HG03432 (cell line): ENCODE measurements around the gene TPM1.

Experiments used
- ATAC-seq: cut with Tn5 transposase; IDR thresholded peaks from one replicate; pipeline ENCODE4 v1.9.1; 2021; ENCODE audit warnings: mild to moderate bottlenecking, moderate library complexity; ENCODE audit not compliant: unreplicated experiment

Gene TPM1

DNA sequence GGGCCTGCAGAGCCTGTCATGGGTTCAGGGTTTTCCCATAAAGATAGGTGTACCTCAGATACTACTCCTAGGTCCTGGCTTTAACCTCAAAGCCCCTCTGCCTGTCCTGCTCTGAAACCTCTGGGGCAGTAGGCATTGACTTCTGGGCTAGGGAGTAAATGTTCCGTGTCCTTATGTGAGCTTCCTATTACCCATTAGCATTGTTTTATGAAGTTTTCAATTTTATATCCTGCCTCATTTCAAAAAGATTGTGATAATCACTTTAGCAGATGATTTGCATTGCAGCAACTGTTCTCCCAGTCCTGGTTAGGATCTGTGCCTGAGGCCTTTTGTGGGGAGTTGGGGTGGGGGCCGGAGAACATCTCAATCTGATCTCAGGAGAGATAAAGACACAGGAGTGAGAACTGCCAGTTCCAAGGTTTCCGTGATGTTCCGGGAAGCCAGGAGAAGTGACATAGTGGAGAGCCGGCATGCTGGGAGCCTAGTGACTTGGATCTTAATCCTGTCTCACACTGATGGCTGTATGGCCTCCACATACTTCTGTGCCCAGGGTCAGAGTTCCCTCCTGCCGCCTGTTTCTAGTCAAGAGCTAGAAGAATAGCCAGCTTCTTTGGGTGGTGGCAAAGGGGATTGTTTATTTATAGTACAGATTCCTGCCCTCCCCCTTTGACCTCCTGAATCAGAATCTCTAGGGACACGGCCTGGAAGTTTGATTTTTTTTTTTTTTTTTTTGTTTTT is 10.6 kb downstream of the TPM1 start:
- ATAC-seq = no peak

DNA sequence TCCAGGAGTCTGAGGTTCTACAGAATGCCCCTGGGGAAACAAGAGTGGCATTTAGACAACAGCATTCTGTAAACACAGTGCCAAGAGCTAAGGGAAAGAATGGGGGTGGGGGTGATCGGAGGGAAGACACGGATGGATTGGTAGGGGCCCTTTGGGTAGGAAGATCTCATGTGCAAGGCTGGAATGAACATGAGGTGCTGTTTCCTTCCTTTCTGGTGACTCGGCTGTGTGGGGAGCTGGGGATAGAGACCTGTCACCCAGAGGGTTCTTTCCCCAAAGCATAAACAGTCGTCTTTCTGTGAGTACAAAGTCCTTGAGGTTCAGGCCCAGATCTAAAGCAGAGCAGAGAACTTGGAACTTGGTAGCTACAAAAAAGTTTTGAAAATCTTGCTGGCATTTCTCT is 11.7 kb downstream of the TPM1 start:
- no peak for ATAC-seq

DNA sequence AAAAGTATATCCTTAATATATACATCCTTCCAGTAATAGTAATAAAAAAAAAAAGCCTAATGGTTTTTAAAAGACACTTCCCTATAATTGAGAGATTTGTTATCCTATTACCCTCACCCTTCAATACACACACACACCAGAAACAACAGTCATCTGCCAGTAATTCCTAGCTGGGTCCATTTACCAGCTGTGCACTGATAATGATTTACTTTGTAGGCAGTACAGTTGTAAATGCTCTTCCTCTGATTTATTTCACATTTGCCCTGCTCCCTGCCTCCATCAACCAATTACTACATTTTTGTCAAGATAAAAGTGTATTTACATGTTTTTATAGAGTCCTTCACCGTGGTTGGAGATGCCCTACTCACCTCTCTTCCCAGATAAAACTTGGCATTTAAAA is 12.4 kb downstream of the TPM1 start:
- no peak for ATAC-seq

DNA sequence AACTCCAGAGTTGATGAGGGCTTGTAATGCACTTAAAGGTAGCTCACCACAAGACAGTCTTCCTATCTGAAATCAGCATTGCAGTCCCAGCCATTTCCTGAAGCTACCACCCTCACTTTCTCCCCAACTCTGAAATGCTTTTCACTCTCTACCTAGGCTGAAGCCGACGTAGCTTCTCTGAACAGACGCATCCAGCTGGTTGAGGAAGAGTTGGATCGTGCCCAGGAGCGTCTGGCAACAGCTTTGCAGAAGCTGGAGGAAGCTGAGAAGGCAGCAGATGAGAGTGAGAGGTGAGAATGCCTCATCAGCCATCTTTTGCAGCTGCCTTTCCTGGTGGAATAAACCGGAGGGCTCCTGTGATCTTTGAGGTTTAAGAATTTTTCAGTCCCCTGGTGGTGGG is 14.3 kb downstream of the TPM1 start:
- no peak for ATAC-seq

DNA sequence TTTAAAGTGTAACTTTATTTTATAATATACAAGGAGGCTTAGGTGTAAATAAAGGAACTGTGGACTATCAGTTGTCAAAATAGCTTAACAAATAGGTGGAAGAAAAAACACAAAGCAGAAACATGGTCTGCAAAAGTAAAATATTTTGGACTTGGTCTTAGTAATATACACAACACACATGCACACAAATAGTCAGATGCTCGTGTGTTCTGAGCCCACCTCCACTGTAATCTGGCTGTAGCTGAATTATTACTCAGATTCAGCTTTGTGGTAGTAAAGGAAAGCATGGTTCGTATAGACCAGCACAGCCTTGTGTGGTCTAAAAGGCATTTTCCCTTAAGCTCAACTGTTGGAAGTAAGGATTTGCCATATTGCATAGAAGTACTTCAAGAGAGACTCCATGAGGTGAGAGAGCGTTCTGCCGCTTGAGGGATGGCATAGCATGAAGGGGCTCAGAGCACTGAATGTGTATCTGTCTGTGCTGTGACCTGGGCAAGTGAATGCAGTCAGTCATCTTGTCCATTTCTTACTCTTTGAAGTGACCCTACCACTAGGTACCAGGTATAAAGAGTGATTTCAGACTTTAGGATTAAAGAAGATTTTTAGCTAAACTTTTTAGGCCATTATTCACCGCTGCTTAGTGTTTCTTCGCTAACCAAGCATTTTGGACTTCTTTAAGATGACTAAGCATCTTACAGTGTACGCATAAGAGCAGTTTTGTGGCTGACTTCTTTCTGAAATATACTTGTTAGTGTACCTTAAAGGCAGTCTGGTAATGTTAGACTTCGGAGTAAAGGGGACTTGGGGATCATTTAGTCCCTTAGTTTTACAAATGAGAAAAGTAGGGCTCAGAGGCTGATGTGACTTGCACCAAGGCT is 15.2 kb downstream of the TPM1 start:
- ATAC-seq = no peak

DNA sequence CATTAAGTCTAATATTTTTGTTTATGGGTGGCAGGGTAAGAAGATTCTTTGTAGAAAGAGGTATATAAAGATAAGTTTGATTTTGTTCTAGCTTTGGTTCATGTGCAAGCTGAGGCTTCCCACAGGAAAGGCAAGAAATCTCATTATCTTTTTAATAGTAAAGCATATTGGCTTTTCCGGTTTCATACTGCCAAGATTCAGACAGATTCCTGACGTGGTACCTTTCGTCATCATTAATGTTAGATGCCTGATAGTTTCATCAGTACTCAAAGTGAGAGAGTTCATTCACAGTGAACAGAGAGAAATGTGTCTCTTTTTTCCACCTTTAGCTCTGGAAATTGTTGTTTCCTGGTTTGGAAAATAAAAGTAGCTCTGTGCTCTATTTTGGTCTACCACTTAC is 16.5 kb downstream of the TPM1 start:
- no peak for ATAC-seq

DNA sequence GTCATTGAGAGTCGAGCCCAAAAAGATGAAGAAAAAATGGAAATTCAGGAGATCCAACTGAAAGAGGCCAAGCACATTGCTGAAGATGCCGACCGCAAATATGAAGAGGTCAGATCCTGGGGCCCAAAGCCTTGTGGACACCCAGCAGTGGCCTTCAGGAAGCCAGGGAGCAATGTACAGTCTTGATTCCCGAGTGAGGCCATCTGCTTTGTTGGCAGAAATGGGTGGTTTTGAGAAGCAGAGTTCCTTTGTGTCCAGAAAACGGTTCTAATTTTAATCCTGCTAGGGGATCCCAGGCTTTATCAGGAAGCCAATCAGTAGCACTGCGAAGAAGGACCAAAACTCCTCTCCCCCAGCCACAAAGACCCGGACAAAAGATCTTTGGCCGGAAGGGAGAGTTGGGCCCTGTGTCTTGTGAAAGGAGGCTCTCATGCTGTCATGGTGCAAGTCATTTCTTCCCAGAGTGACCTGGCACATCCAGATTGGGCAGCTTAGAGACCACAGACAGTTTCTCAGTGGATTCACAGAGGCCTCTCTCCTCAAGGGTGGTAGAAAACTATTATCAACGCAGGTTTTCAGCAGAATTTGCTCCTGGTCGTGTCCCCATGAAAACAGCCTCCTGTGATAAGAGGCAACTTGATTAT is 17.1 kb downstream of the TPM1 start:
- no peak for ATAC-seq

DNA sequence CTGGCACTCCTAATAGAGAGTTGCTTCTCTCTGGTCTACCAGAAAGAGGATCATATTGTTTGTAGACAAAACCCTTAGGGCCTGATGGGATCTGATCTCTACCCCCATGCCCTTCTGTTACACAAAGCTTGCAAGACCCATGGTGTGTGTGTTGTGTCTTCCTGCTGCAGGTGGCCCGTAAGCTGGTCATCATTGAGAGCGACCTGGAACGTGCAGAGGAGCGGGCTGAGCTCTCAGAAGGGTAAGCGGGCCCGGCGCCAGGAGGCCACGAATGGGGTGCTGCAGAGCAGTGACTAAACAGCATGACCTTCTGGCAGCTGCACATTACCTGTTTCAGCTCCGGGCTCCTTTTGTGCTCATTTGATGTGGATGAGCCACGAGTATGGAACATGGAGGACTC is 18.2 kb downstream of the TPM1 start:
- ATAC-seq = no peak

DNA sequence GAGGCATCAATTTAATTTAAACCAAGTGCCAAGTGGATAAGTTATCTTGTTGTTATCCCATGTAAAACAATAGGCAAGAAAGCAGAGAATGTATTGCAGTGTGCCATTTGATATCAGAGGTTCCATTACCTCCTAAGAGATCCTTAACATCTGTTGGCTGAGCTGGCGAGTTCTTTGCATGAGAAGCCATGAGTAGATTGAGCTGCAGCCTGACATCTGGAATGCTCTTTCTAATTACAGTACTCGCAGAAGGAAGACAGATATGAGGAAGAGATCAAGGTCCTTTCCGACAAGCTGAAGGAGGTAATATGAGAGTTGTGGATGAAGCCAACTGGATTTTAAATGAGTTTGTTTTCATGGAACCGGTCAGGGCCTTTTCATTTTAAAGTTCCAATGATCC is 19.4 kb downstream of the TPM1 start:
- ATAC-seq = no peak

DNA sequence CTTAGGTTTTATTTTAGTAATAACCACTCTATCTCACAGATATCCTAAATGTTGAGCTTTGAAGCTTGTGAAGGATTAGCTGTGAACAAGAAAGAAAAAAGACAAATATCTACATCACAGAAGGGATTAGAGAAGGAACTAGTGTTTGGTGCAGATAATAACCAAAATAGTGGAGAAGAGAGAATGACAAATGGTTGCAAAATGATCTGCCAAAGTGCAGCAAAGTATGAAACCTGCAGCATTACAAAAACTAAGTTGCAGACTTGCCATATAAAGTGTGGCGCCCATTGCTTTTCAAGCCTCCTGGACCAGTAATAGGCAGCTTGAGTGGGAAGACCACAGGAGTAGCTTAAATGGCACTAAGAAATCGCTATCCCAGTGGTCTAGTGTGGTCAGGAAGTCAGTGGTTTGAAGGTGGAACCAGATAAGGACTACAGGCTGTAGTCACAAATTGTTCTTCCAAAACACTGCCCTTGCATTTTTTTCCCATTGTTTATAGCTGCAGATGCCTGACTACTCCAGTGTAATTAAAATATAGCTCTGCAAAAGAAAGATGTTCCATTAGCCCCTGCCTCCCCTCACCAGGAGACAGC is 20.7 kb downstream of the TPM1 start:
- ATAC-seq = no peak

DNA sequence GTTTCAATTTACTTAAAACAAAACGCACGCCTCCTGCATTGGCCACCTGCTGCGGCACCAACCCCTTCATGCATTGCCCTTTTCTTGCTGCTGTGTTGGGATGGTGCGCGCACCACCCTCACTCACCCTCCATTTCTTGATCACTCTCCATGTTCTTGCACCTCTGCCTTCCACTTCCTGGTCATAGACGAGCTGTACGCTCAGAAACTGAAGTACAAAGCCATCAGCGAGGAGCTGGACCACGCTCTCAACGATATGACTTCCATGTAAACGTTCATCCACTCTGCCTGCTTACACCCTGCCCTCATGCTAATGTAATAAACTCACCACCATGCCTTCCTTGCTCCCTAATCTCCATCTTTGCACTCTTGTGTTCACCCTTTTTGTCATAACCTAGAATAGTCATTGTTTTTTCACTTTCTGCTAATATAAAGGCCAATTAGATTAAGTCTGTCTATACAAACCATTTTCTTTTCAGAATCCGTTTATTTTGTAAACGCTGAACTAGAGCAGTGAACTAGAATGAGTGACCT is 21.4 kb downstream of the TPM1 start:
- no peak for ATAC-seq

DNA sequence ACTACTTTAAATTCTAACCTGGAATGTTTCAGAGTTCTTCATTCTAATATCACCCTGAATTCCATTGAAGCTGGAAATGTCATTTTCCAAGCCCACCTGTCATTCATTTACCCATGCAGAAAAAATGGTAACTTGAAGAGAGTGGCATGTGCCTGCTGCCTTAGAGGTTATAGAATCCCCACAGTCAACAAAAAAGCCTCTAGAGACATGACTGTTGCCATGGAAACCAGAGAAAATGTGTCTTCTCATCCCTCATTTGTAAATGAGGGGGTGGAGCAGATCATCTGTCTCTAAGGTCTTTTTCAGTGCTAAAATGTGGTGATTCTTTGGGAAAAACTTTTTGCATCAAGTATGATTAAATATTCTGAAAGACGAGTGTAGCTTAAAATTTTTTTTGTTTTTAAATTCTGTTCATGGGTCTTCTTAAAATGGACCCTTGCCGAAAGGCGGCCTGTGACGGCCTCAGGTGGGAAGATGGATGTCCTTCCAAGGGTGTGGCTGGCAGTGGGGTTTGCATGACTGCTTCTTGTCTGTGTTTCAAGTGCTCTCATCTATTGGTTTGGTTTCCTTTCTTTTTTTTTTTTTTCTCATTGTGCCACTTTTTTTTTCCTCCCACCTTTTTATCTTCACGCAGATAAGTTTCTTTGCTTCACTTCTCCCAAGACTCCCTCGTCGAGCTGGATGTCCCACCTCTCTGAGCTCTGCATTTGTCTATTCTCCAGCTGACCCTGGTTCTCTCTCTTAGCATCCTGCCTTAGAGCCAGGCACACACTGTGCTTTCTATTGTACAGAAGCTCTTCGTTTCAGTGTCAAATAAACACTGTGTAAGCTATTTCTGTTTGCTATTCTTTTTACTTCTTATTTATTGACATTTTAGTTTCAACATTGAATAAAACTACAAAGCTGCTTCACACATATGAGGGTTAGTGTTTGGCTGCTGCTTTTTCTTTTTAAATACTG is 23.0 kb downstream of the TPM1 start:
- ATAC-seq = no peak

DNA sequence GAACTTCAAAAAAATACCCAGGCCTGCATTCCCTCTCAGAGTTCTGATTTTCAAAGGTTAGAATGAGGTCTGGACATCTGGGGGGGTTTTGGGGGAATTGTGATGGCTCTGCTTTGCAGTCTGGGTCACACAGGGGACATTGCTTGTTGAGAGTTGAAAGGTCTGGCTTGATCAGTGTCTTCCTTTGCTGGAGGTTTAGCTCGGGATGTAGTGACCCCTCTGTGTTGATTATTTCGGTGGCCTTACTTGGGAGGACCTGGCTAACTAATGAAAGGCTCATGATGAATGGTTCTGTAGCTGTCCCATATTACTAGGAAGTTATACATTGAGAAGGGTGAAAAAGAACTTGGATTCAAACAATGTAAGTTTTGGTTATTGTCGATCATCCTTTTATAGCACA is 23.7 kb downstream of the TPM1 start:
- no peak for ATAC-seq

DNA sequence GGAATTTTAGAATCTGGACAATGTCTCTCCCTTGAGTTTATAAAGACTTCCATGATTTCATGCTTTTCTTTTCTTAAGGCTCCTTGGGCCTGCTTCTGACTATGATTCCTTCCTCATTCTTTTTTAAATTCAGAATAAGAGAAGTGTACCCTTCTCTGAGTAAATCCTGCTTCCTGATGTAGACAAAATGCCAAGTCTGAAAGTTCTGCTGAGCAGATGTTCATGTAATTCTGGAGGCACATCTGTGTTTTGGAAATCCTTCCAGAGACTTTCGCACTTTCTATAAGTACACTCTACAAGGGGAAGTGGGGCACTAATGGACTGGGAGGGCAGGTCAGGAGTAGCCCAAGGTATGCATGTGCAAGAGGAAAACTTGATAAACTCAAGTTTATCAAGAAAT is 24.8 kb downstream of the TPM1 start:
- ATAC-seq = no peak

DNA sequence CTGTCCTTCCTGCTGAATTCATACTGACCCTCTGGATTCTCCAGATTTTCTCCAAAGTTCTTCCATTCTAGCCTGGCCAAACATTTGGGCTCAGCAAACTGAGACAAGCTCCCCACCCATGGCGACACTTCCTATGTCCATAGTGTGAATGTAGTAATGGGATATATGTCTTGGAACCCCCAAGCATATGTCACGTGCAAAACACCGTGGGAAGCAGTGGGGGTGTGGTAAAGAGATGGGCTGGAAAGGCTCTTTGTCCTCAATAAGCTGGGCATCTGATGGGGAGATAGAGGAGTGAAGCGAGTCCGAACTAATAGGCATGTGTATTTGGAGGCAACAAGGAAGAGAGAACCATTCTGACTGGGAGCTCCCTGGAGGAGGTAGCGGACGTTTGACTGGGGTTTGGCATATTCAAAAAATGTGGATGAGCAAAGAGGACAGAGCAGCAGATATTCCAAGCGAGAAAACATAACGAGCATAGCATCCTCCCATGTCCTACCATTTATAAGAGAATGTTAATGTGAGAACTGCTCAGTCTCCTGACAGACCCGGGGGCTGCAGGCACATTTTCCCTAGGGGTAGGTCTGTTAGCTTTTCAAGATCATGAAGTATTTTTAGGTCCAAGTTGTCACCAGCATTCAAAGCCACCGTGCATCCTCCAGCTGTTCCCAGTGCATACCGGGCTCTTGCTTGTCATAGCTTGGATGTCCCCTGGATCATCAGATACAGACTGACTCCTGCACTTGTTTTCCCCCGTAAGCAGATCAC is 25.6 kb downstream of the TPM1 start:
- no peak for ATAC-seq

DNA sequence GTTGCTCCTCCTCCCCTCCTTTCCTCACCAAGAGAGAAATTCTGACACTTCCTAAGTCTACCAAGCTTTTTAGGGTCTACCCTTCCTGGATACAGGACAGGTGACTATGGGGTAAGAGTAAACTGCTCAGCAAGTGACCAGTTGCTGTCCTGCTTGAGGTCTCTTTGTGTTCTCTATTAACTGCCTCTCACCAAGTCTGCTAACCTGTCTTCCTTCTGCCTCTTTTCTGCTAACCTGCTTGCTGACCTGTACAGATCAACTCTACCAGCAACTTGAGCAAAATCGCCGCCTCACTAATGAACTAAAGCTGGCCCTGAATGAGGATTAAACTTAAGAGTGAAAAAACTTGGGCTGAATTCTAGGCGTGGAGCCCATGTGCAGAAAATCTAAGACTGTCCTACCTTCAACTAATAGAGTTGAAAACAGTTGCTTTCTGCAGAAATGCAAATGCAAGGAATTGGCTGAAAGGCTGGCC is 27.1 kb downstream of the TPM1 start:
- no peak for ATAC-seq

DNA sequence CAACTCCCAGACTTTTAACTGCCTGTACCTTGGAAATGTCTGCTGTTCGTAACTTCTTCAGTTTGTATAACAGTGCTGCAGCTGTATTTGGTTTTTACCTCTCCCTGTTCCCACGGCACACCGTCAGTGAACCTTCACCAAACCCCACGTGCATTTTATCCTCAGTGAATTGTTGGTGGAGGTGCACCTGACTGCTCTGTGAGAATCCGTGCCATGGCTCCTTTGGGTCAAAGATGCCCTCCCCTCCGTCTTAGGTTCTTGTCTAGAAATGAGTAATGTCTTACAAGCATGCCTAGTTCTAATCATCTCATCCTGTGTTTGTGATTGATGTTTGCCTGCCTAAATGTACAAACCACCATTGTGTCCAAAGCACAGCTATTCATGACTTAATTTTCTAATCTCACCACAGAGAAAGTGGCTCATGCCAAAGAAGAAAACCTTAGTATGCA is 28.2 kb downstream of the TPM1 start:
- ATAC-seq = no peak

DNA sequence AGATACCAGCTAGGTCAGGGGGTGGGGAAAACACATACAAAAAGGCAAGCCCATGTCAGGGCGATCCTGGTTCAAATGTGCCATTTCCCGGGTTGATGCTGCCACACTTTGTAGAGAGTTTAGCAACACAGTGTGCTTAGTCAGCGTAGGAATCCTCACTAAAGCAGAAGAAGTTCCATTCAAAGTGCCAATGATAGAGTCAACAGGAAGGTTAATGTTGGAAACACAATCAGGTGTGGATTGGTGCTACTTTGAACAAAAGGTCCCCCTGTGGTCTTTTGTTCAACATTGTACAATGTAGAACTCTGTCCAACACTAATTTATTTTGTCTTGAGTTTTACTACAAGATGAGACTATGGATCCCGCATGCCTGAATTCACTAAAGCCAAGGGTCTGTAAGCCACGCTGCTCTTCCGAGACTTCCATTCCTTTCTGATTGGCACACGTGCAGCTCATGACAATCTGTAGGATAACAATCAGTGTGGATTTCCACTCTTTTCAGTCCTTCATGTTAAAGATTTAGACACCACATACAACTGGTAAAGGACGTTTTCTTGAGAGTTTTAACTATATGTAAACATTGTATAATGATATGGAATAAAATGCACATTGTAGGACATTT is 28.9 kb downstream of the TPM1 start:
- no peak for ATAC-seq
